Lung (tissue), 12 donors: ENCODE data around the gene NTM. TPM values are rescaled to one million over a fixed set of nuclear protein-coding genes. Genes with fewer than 3 reads are reported as not detected.

ENCODE experiments used
- ATAC-seq: fragments of 200-7000 bp; cut with Tn5 transposase; one replicate; pipeline ENCODE4 v1.9.1; 2020; ENCODE audit warnings: moderate number of reproducible peaks; ENCODE audit not compliant: insufficient read depth, low FRiP score
- DNase-seq, 3 donors: peaks; one replicate each; pipeline ENCODE4 v3.0.0-alpha.2; 2013 to 2017
- H3K27ac ChIP-seq, 2 donors: one replicate each; pipeline ENCODE4 v1.5.1; 2013; ENCODE audit warnings: mild to moderate bottlenecking in 2 of 2, moderate library complexity in 2 of 2, control low read depth in 1 of 2, inconsistent platforms in 1 of 2, low read depth in 1 of 2, low read length in 1 of 2
- H3K27me3 ChIP-seq, 3 donors: one replicate each; pipeline ENCODE4 v1.5.1; 2013; ENCODE audit warnings: low read length in 2 of 3; ENCODE audit not compliant: control insufficient read depth in 3 of 3, insufficient read depth in 3 of 3
- H3K36me3 ChIP-seq, 4 donors: one replicate each; pipeline ENCODE4 v1.5.1; 2013; ENCODE audit warnings: low read length in 4 of 4, mild to moderate bottlenecking in 1 of 4, moderate library complexity in 1 of 4; ENCODE audit not compliant: control insufficient read depth in 4 of 4, insufficient read depth in 4 of 4
- H3K4me1 ChIP-seq, 5 donors: one replicate each; pipeline ENCODE4 v1.5.1; 2013; ENCODE audit warnings: low read length in 5 of 5, mild to moderate bottlenecking in 2 of 5, moderate library complexity in 1 of 5; ENCODE audit not compliant: control insufficient read depth in 5 of 5, insufficient read depth in 5 of 5
- H3K4me3 ChIP-seq: one replicate; pipeline ENCODE4 v1.5.1; 2013; ENCODE audit warnings: mild to moderate bottlenecking, control low read depth, moderate library complexity
- H3K9ac ChIP-seq, 2 donors: one replicate each; pipeline ENCODE4 v1.5.1; 2013; ENCODE audit warnings: low read length in 2 of 2, control low read depth in 1 of 2; ENCODE audit not compliant: insufficient read depth in 1 of 2
- H3K9me3 ChIP-seq, 4 donors: one replicate each; pipeline ENCODE4 v1.5.1; 2013; ENCODE audit warnings: low read length in 3 of 4, mild to moderate bottlenecking in 1 of 4, moderate library complexity in 1 of 4; ENCODE audit not compliant: control insufficient read depth in 4 of 4, insufficient read depth in 3 of 4
- WGBS, 2 donors: extraction: QIAGEN DNeasy Blood & Tissue Kit; methylation state at CpG; one replicate each; pipeline ENCODE4 v1.1.7; 2013; 5-methylcytosine and 5-hydroxymethylcytosine counted together
- polyA plus RNA-seq, 2 donors: library from polyadenylated mRNA; stranded (reverse); fragments of 200-250 nt; gene quantifications; one replicate each; pipeline ENCODE4 v1.2.1, GENCODE V29; 2013
- total RNA-seq, 2 donors: library from RNA; depleted of rRNA in 1 of 2; stranded (reverse); fragments of >200 nt in 1 of 2; gene quantifications; one replicate each; pipeline ENCODE4 v1.2.1, GENCODE V29; 2014 to 2021
- TF ChIP-seq, protein P1 (sequence below): IDR thresholded peaks from 2 replicates; pipeline ENCODE4 v1.5.1; 2012; ENCODE audit warnings: mild to moderate bottlenecking; ENCODE audit errors: control extremely low read depth, extremely low read depth
- donor health status: control.
- donor health status: control.
- donor health status: Bipolar disorder and iron deficiency.
- donor health status: healthy.
- donor health status: DM: yes; HTN: yes; CAD: no.

NTM gene
- total and polyA plus RNA-seq, 4 donors, result 0.39 to 30.9 (median 7.2) TPM

DNA sequence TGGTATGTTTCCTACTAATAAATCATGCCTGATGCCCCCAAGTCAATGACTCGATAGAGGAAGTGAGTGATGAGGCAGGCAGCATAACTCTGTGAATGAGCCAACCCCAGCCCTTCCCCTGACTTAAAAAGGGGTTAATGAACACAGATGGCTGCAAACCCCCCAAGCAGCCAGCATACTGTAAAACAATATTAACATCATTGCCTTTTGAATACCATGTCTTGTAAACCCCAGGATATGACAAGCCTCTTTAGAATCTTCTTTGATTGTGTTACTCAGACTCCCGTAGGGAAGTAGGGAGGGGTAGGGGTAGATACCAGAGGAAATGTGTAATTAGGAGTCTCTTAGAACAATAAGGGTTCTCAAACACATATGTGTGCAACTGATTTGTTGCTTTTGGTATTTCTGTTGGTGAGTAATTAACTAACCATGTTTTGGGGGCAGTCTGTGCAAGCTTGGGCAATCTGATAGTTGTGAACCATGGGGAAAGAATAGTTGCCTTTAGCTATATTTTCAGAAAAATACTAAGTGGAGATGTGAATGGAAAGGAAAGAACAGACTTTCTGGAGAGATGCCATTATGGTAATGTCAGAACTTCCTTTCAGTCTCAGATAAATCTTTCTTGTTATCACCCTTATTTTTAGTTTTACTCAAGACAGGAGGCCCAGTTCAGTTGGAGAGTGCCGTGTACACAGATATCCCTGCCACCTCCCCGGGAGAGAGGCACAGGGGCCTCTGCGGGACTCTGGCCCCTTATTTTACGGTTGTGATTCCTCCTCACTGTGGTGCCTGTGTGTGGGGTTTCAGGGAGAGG is 701.8 kb downstream of the NTM start:
- H3K9ac ChIP-seq, result no peak overlapping the region
- H3K27me3 ChIP-seq, result no peaks in the 10 kb centered on the region
- ATAC-seq, result no peak
- H3K4me3 ChIP-seq, result no peak overlapping the region
- H3K4me1 ChIP-seq, result peaks cover 0 to 14% (median 0%) of the 10 kb centered on the region in 5 donors
- no peak overlapping the region for H3K27ac ChIP-seq
- TF ChIP-seq, protein P1, sequence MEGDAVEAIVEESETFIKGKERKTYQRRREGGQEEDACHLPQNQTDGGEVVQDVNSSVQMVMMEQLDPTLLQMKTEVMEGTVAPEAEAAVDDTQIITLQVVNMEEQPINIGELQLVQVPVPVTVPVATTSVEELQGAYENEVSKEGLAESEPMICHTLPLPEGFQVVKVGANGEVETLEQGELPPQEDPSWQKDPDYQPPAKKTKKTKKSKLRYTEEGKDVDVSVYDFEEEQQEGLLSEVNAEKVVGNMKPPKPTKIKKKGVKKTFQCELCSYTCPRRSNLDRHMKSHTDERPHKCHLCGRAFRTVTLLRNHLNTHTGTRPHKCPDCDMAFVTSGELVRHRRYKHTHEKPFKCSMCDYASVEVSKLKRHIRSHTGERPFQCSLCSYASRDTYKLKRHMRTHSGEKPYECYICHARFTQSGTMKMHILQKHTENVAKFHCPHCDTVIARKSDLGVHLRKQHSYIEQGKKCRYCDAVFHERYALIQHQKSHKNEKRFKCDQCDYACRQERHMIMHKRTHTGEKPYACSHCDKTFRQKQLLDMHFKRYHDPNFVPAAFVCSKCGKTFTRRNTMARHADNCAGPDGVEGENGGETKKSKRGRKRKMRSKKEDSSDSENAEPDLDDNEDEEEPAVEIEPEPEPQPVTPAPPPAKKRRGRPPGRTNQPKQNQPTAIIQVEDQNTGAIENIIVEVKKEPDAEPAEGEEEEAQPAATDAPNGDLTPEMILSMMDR, result no peak
- H3K9me3 ChIP-seq, result peaks cover 0 to 2% (median 0%) of the 10 kb centered on the region in 4 donors
- DNase-seq, result peak in 2 of 3 donors; percentile 50 to 61
- H3K36me3 ChIP-seq, result no peaks in the 10 kb centered on the region
- 42 to 58% methylated on average over 6 of the region's 6 CpGs for WGBS, 2 donors

DNA sequence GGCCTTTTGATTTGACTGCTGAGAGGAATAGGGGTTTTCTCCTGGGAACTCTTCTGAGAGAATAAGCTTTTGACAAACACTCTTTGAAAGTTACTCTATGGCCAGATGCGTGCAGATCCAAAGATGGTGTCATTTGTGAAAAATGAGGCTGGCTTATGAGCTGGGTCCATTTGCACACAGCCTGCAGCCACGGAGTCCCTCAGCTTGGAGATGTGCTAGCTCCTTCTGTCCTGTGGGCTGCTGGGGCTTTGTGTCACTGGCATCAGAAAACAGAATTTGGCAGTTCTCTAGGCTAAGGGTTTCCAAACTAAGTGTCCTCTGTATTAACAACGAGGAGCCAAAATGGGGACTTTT is 702.4 kb downstream of the NTM start:
- Histone ChIP-seq H3K9me3 (peaks cover 0 to 2% (median 0%) of the 10 kb centered on the region in 4 donors), H3K9ac (no peak overlapping the region), H3K27me3 (no peaks in the 10 kb centered on the region), H3K36me3 (no peaks in the 10 kb centered on the region), H3K27ac (no peak overlapping the region), H3K4me3 (no peak overlapping the region), H3K4me1 (peaks cover 0 to 14% (median 0%) of the 10 kb centered on the region in 5 donors)
- TF ChIP-seq, protein P1, result no peak
- 64 to 71% methylated on average over 3 of the region's 3 CpGs for WGBS, 2 donors
- ATAC-seq, result no peak
- DNase-seq, result peak in 1 of 3 donors; percentile 47

DNA sequence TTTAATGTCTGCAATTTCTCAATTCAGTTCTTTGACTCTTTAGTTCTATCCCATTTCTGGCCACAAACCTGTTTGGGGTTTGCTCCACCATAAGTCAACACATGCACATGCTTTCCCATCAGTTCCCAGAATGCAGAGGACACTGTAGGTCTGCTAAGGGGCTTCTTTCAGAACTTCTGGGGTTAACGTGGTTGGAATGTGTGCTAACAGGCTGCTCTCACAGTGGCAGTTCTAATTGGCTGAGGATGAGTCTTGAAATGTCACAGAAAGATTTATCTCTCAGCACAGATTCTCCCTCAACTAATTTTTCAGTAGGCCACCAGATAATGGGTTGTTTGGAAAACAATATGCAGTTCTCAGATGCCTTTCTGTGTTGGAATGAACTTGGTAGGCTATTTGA is 703.4 kb downstream of the NTM start:
- Histone ChIP-seq H3K9ac (no peak overlapping the region), H3K4me3 (no peak overlapping the region), H3K4me1 (peaks cover 0 to 14% (median 0%) of the 10 kb centered on the region in 5 donors), H3K36me3 (no peaks in the 10 kb centered on the region), H3K27me3 (no peaks in the 10 kb centered on the region), H3K9me3 (peaks cover 0 to 4% (median 0%) of the 10 kb centered on the region in 4 donors), H3K27ac (no peak overlapping the region)
- 70 to 81% methylated on average over 1 of the region's 1 CpG for WGBS, 2 donors
- TF ChIP-seq, protein P1, result no peak
- DNase-seq, result no peak
- ATAC-seq, result no peak
